Globus pallidus (tissue), 1 donor: ENCODE results near the gene B3GNT3.

Experiments
- DNase-seq: peaks from one replicate; pipeline ENCODE4 v3.0.0-alpha.2; 2015; ENCODE audit warnings: low spot score

Gene B3GNT3

GRCh38 chr19:17794731-17795494 lies at the start of gene B3GNT3:
TSS of gene B3GNT3 (plus strand) at chr19:17795138. CDS start at chr19:17807808, 12,670 bp downstream.
- DNase-seq: no peak

- DNase-seq: peak; percentile 97
Observed at GRCh38 chr19:17747205-17748098, 47.5 kb upstream of the B3GNT3 start.

- DNase-seq: no peak
Observed at GRCh38 chr19:17748884-17749638, 45.9 kb upstream of the B3GNT3 start.

GRCh38 chr19:17749912-17750317 lies 45.0 kb upstream of the B3GNT3 start:
- DNase-seq: no peak

- peak; percentile 64 for DNase-seq
Observed at GRCh38 chr19:17751103-17751911, 43.6 kb upstream of the B3GNT3 start, which contains the start of gene FCHO1. TSS of gene FCHO1 (plus strand) at chr19:17751477. CDS start at chr19:17755165, 3,688 bp downstream.

GRCh38 chr19:17751912-17752273 lies 43.0 kb upstream of the B3GNT3 start:
- peak; percentile 64 for DNase-seq

GRCh38 chr19:17752865-17753639 lies 41.9 kb upstream of the B3GNT3 start:
- DNase-seq: no peak

GRCh38 chr19:17753976-17754375 lies 41.0 kb upstream of the B3GNT3 start:
- peak; percentile 95 for DNase-seq

GRCh38 chr19:17754634-17755442 lies 40.1 kb upstream of the B3GNT3 start:
- no peak for DNase-seq

GRCh38 chr19:17755443-17755890 lies 39.5 kb upstream of the B3GNT3 start:
- DNase-seq: no peak

- peak; percentile 96 for DNase-seq
Observed at GRCh38 chr19:17755977-17756670, 38.8 kb upstream of the B3GNT3 start.

GRCh38 chr19:17757125-17757524 lies 37.8 kb upstream of the B3GNT3 start:
- DNase-seq: peak; percentile 97

- DNase-seq: no peak
Observed at GRCh38 chr19:17758515-17758914, 36.4 kb upstream of the B3GNT3 start.

GRCh38 chr19:17761148-17761547 lies 33.8 kb upstream of the B3GNT3 start:
- no peak for DNase-seq

GRCh38 chr19:17762505-17763229 lies 32.3 kb upstream of the B3GNT3 start:
- peak; percentile 72 for DNase-seq

- DNase-seq: no peak
Observed at GRCh38 chr19:17764348-17764747, 30.6 kb upstream of the B3GNT3 start.

GRCh38 chr19:17765069-17765618 lies 29.8 kb upstream of the B3GNT3 start:
- no peak for DNase-seq
